GM19193 (cell line): ENCODE data around the gene FAM161A.

ENCODE experiments used
- POLR2A ChIP-seq: IDR thresholded peaks from 4 replicates; pipeline ENCODE4 v1.6.1; 2011; ENCODE audit not compliant: insufficient read depth, insufficient read length; ENCODE audit errors: extremely low read depth

Gene FAM161A

GRCh38 chr2:61853086-61853846 is 594 bp downstream of the FAM161A start:
- TF ChIP-seq POLR2A, result no peak

GRCh38 chr2:61845320-61845719 is 8.5 kb downstream of the FAM161A start:
- TF ChIP-seq POLR2A, result no peak

GRCh38 chr2:61841286-61841685 is 12.6 kb downstream of the FAM161A start:
- no peak for TF ChIP-seq POLR2A

- TF ChIP-seq POLR2A, result no peak
Measured at GRCh38 chr2:61834893-61835292, 19.0 kb downstream of the FAM161A start.

GRCh38 chr2:61833971-61834370 is 19.9 kb downstream of the FAM161A start:
- TF ChIP-seq POLR2A, result no peak

- no peak for TF ChIP-seq POLR2A
Measured at GRCh38 chr2:61832183-61832841, 21.5 kb downstream of the FAM161A start.

- TF ChIP-seq POLR2A, result no peak
Measured at GRCh38 chr2:61822255-61822654, 31.6 kb downstream of the FAM161A start.

- no peak for TF ChIP-seq POLR2A
Measured at GRCh38 chr2:61816480-61817355, 37.1 kb downstream of the FAM161A start.

- no peak for TF ChIP-seq POLR2A
Measured at GRCh38 chr2:61814539-61815160, 39.2 kb downstream of the FAM161A start.

GRCh38 chr2:61811821-61812220 is 42.0 kb downstream of the FAM161A start:
- no peak for TF ChIP-seq POLR2A

GRCh38 chr2:61807036-61807757 is 46.7 kb downstream of the FAM161A start:
- TF ChIP-seq POLR2A, result no peak

- TF ChIP-seq POLR2A, result no peak
Measured at GRCh38 chr2:61802548-61802947, 51.3 kb downstream of the FAM161A start.

GRCh38 chr2:61799099-61799498 is 54.8 kb downstream of the FAM161A start:
- TF ChIP-seq POLR2A, result no peak

- no peak for TF ChIP-seq POLR2A
Measured at GRCh38 chr2:61795408-61795807, 58.5 kb downstream of the FAM161A start.
